ENCODE measurements around the gene CCL26.
"Not testable (repeated sequence)": the region's sequence is repeated elsewhere in the genome, so short reads cannot be mapped to it uniquely, and the experiment has no call there.

The CCL26 gene

GRCh38 chr7:75738975-75739795, 32.8 kb downstream of the CCL26 start:
- peak; percentile 100 for DNase-seq (ENCODE audit: low spot score)

GRCh38 chr7:75738604-75738974, 33.4 kb downstream of the CCL26 start, which contains the start of gene HIP1:
HIP1 (minus strand) TSS chr7:75738941; CDS start chr7:75738920, 21 bp downstream.
- no peak for DNase-seq (ENCODE audit: low spot score)

GRCh38 chr7:75737856-75738603, 34.0 kb downstream of the CCL26 start:
- no peak for DNase-seq (ENCODE audit: low spot score)

- no peak for DNase-seq (ENCODE audit: low spot score)
Measured at GRCh38 chr7:75735581-75736350, 36.2 kb downstream of the CCL26 start.

GRCh38 chr7:75734586-75735458, 37.2 kb downstream of the CCL26 start:
- DNase-seq (ENCODE audit: low spot score) = no peak

- no peak for DNase-seq (ENCODE audit: low spot score)
Measured at GRCh38 chr7:75732764-75733630, 39.0 kb downstream of the CCL26 start.

GRCh38 chr7:75732016-75732521, 39.9 kb downstream of the CCL26 start:
- DNase-seq (ENCODE audit: low spot score) = no peak

- DNase-seq (ENCODE audit: low spot score) = no peak
Measured at GRCh38 chr7:75729851-75730274, 42.1 kb downstream of the CCL26 start.

- DNase-seq (ENCODE audit: low spot score) = no peak
Measured at GRCh38 chr7:75727881-75728593, 44.0 kb downstream of the CCL26 start.

- not testable (repeated sequence) for DNase-seq (ENCODE audit: low spot score)
Measured at GRCh38 chr7:75727351-75727750, 44.7 kb downstream of the CCL26 start.

- DNase-seq (ENCODE audit: low spot score) = no peak
Measured at GRCh38 chr7:75725306-75725705, 46.7 kb downstream of the CCL26 start.

- DNase-seq (ENCODE audit: low spot score) = no peak
Measured at GRCh38 chr7:75723444-75723843, 48.6 kb downstream of the CCL26 start.

- no peak for DNase-seq (ENCODE audit: low spot score)
Measured at GRCh38 chr7:75722373-75722772, 49.6 kb downstream of the CCL26 start.

- DNase-seq (ENCODE audit: low spot score) = not testable (repeated sequence)
Measured at GRCh38 chr7:75721922-75722321, 50.1 kb downstream of the CCL26 start.

GRCh38 chr7:75721426-75721825, 50.6 kb downstream of the CCL26 start:
- no peak for DNase-seq (ENCODE audit: low spot score)

GRCh38 chr7:75719626-75720025, 52.4 kb downstream of the CCL26 start:
- DNase-seq (ENCODE audit: low spot score) = no peak

All from D341Med (cell line).